Stomach (tissue), 9 donors: ENCODE results near the gene FAM177B. TPM values are rescaled to one million over a fixed set of nuclear protein-coding genes. Genes with fewer than 3 reads are reported as not detected.

ENCODE experiments used
- DNase-seq, 2 donors: peaks; one replicate each; pipeline versions ENCODE4 v3.0.0 to v3.0.0-alpha.2; 2013 to 2019
- H3K27ac ChIP-seq, 5 donors: fragments of 200-600 bp in 4 of 5; sonication (generic) in 4 of 5; one replicate each; pipeline ENCODE4 v1.5.1; 2013 to 2019; ENCODE audit warnings: mild to moderate bottlenecking in 1 of 5, moderate library complexity in 1 of 5
- H3K27me3 ChIP-seq, 3 donors: fragments of 200-600 bp; sonication (generic); one replicate each; pipeline ENCODE4 v1.5.1; 2017 to 2019; ENCODE audit warnings: mixed run types in 1 of 3
- H3K36me3 ChIP-seq, 4 donors: fragments of 200-600 bp; sonication (generic); 1 replicate in 3 of 4; 2 replicates in 1 of 4; pipeline ENCODE4 v1.5.1; 2016 to 2019
- H3K4me1 ChIP-seq, 4 donors: fragments of 200-600 bp; sonication (generic); one replicate each; pipeline ENCODE4 v1.5.1; 2016 to 2019
- H3K4me3 ChIP-seq, 4 donors: fragments of 200-600 bp; sonication (generic) in 3 of 4; one replicate each; pipeline ENCODE4 v1.5.1; 2016 to 2019; ENCODE audit warnings: mild to moderate bottlenecking in 1 of 4
- H3K9me3 ChIP-seq, 4 donors: fragments of 200-600 bp; sonication (generic); one replicate each; pipeline ENCODE4 v1.5.1; 2016 to 2019
- CTCF ChIP-seq, 7 experiments: fragments of 450-650 bp in 4 of 7; fragments of 200-600 bp in 3 of 7; sonication (generic) in 3 of 7; IDR thresholded peaks; one replicate each; pipeline ENCODE4 v1.5.1; 2016 to 2019; ENCODE audit warnings: antibody characterized with exemption in 7 of 7, control low read depth in 2 of 7, mild to moderate bottlenecking in 1 of 7
- EP300 ChIP-seq: sonication (generic); formaldehyde crosslinking; IDR thresholded peaks from one replicate; pipeline ENCODE4 v1.6.1; 2017; ENCODE audit warnings: antibody characterized with exemption
- POLR2A ChIP-seq, 4 donors: fragments of 450-650 bp; IDR thresholded peaks; one replicate each; pipeline ENCODE4 v1.6.1; 2016; ENCODE audit warnings: antibody characterized with exemption in 4 of 4, control low read depth in 2 of 4, mild to moderate bottlenecking in 1 of 4, moderate library complexity in 1 of 4
- POLR2AphosphoS5 ChIP-seq, 3 donors: sonication (generic); formaldehyde crosslinking; IDR thresholded peaks; one replicate each; pipeline ENCODE4 v1.6.1; 2016; ENCODE audit warnings: antibody characterized with exemption in 3 of 3
- WGBS, 5 donors: extraction: QIAGEN DNeasy Blood & Tissue Kit in 3 of 5; methylation state at CpG; one replicate each; pipeline versions ENCODE4 v1.1.5 to v1.1.7; 2013 to 2018; 5-methylcytosine and 5-hydroxymethylcytosine counted together
- intact Hi-C: fragments of 100-400 bp; cut with DNase I; formaldehyde crosslinking; loops from one replicate; pipeline ENCODE4 v1.15.1; 2023; ENCODE audit warnings: low total_unique reads
- polyA plus RNA-seq, 3 donors: library from polyadenylated mRNA; stranded (reverse); fragments of 200-250 nt; gene quantifications; one replicate each; pipeline ENCODE4 v1.2.3, GENCODE V29; 2013
- total RNA-seq, 5 donors: library from RNA; depleted of rRNA; stranded (reverse); fragments of >200 nt; gene quantifications; one replicate each; pipeline versions ENCODE4 v1.1.0 to v1.2.3, GENCODE V29; 2014 to 2016
- donor health status: healthy with polysubstance abuse.
- donor health status: Bipolar disorder and iron deficiency.
- donor health status: healthy.

Gene FAM177B
- total and polyA plus RNA-seq, 8 donors = 2.0 to 53.9 (median 13.9) TPM; not detected in 2

GRCh38 chr1:222709700-222710153 is 27.3 kb upstream of the FAM177B start:
- H3K27me3 ChIP-seq = no peaks in the 10 kb centered on the region
- no peak for TF ChIP-seq EP300
- TF ChIP-seq POLR2AphosphoS5 (IDR thresholded peaks at IDR 0.05) = no peak
- no peak for TF ChIP-seq POLR2A (IDR thresholded peaks at IDR 0.05)
- TF ChIP-seq CTCF (IDR thresholded peaks at IDR 0.05) = no peak
- H3K4me3 ChIP-seq = no peak overlapping the region
- WGBS, 5 donors = 81 to 84% (median 83%) methylated on average over 5 of the region's 5 CpGs
- H3K27ac ChIP-seq = no peak overlapping the region
- no peak for DNase-seq
- H3K36me3 ChIP-seq = no peaks in the 10 kb centered on the region
- no peaks in the 10 kb centered on the region for H3K9me3 ChIP-seq
- peaks cover 9 to 46% (median 28%) of the 10 kb centered on the region in 4 donors for H3K4me1 ChIP-seq
- intact Hi-C loops = no loop called here

- intact Hi-C loops = no loop called here
Measured at GRCh38 chr1:222711319-222712252, 25.4 kb upstream of the FAM177B start.

GRCh38 chr1:222712253-222713090 is 24.5 kb upstream of the FAM177B start, which contains the start of the genes AIDA and BROX:
TSS of gene AIDA (minus strand) at chr1:222712491. CDS start at chr1:222712317, 174 bp downstream.
TSS of gene BROX (plus strand) at chr1:222712564. CDS start at chr1:222715700, 3,136 bp downstream.
- 0 to 4% (median 1%) methylated on average over 36 to 54 of the region's 62 CpGs for WGBS, 5 donors
- intact Hi-C loops = no loop called here
- no peaks in the 10 kb centered on the region for H3K27me3 ChIP-seq

More at GRCh38 chr1:222711319-222712252, 25.4 kb upstream of the FAM177B start:
- no peaks in the 10 kb centered on the region for H3K27me3 ChIP-seq
- H3K4me3 ChIP-seq = peak overlapping the region; percentile 74 to 93 (median 92)
- DNase-seq = peak; percentile 58 to 81
- H3K4me1 ChIP-seq = peaks cover 9 to 60% (median 33%) of the 10 kb centered on the region in 4 donors
- TF ChIP-seq EP300 (no peak), POLR2AphosphoS5 (IDR thresholded peaks at IDR 0.05) (no peak), POLR2A (IDR thresholded peaks at IDR 0.05) (no peak), CTCF (IDR thresholded peaks at IDR 0.05) (no peak)
- peak overlapping the region; percentile 74 to 99 (median 98) for H3K27ac ChIP-seq
- H3K36me3 ChIP-seq = peaks cover 4 to 18% (median 16%) of the 10 kb centered on the region in 4 donors
- 0 to 1% (median 0%) methylated on average over 35 to 42 of the region's 42 CpGs for WGBS, 5 donors
- H3K9me3 ChIP-seq = no peaks in the 10 kb centered on the region

More at GRCh38 chr1:222712253-222713090, 24.5 kb upstream of the FAM177B start, which contains the start of the genes AIDA and BROX:
- H3K4me1 ChIP-seq = peaks cover 9 to 57% (median 33%) of the 10 kb centered on the region in 4 donors
- peak within 1 kb of the TSS; percentile 74 to 93 (median 92) for H3K4me3 ChIP-seq
- peaks cover 4 to 26% (median 24%) of the 10 kb centered on the region in 4 donors for H3K36me3 ChIP-seq
- TF ChIP-seq POLR2AphosphoS5 (IDR thresholded peaks at IDR 0.05) (peak; percentile 45 to 75 (median 64)), EP300 (no peak), POLR2A (IDR thresholded peaks at IDR 0.05) (peak in 1 of 4 donors; percentile 6), CTCF (IDR thresholded peaks at IDR 0.05) (no peak)
- peak; percentile 95 to 97 for DNase-seq
- H3K27ac ChIP-seq = peak within 1 kb of the TSS; percentile 96 to 100 (median 99)
- H3K9me3 ChIP-seq = no peaks in the 10 kb centered on the region
